GM23338 (cell line): Measurements from ENCODE around the gene DAZAP1. TPM values are rescaled to one million over a fixed set of nuclear protein-coding genes. Genes with fewer than 3 reads are reported as not detected.
A peak's percentile ranks its signal among the peaks of the same experiment; 100 is the strongest.

ENCODE experiments used
- ATAC-seq: fragments of 200-7000 bp; cut with Tn5 transposase; 3 replicates; pipeline ENCODE4 v1.9.1; 2020
- DNase-seq: peaks from one replicate; pipeline ENCODE4 v3.0.0-alpha.2; 2015; ENCODE audit warnings: low spot score
- H2AFZ ChIP-seq: fragments of 200-600 bp; sonication (generic); 2 replicates; pipeline ENCODE4 v1.8.0; 2016; ENCODE audit warnings: antibody characterized with exemption, mild to moderate bottlenecking, moderate library complexity
- H3F3A ChIP-seq: fragments of 200-600 bp; sonication (generic); replicated peaks from 2 replicates; pipeline ENCODE4 v1.8.0; 2017; ENCODE audit warnings: antibody characterized with exemption, mixed run types, low read depth
- H3K27ac ChIP-seq: fragments of 200-600 bp; sonication (generic); 2 replicates; pipeline ENCODE4 v1.6.1; 2016; ENCODE audit warnings: low read depth
- H3K27me3 ChIP-seq: fragments of 200-600 bp; sonication (generic); 2 replicates; pipeline ENCODE4 v1.8.0; 2016; ENCODE audit warnings: mild to moderate bottlenecking, mixed run types, moderate library complexity; ENCODE audit not compliant: insufficient read depth
- H3K36me3 ChIP-seq: fragments of 200-600 bp; sonication (generic); 2 replicates; pipeline ENCODE4 v1.8.0; 2016; ENCODE audit warnings: mild to moderate bottlenecking; ENCODE audit not compliant: insufficient read depth
- H3K4me1 ChIP-seq: fragments of 200-600 bp; sonication (generic); 2 replicates; pipeline ENCODE4 v1.8.0; 2016; ENCODE audit warnings: mild to moderate bottlenecking, moderate library complexity; ENCODE audit not compliant: insufficient read depth
- H3K4me2 ChIP-seq: fragments of 200-600 bp; sonication (generic); 2 replicates; pipeline ENCODE4 v1.7.1; 2017; ENCODE audit warnings: mixed run types
- H3K4me3 ChIP-seq: fragments of 200-600 bp; sonication (generic); 2 replicates; pipeline ENCODE4 v1.6.1; 2016; ENCODE audit warnings: mixed run types
- H3K79me2 ChIP-seq: fragments of 200-600 bp; sonication (generic); replicated peaks from 2 replicates; pipeline ENCODE4 v1.8.0; 2017; ENCODE audit warnings: mild to moderate bottlenecking; ENCODE audit not compliant: insufficient read depth
- H3K9me2 ChIP-seq: fragments of 200-600 bp; sonication (generic); 2 replicates; pipeline ENCODE4 v1.8.0; 2017; ENCODE audit not compliant: insufficient read depth
- H4K20me1 ChIP-seq: fragments of 200-600 bp; sonication (generic); replicated peaks from 2 replicates; pipeline ENCODE4 v1.8.0; 2017; ENCODE audit warnings: mild to moderate bottlenecking; ENCODE audit not compliant: insufficient read depth
- H3K27ac Mint-ChIP-seq: 2 replicates; pipeline ENCODE4 v1.8.0; 2020; ENCODE audit warnings: inconsistent platforms, mild to moderate bottlenecking, moderate library complexity, mixed read lengths
- H3K27me3 Mint-ChIP-seq: 3 replicates; pipeline ENCODE4 v1.8.0; 2022; ENCODE audit warnings: low read depth, mild to moderate bottlenecking, moderate library complexity, mixed read lengths, inconsistent platforms; ENCODE audit not compliant: insufficient read depth, poor library complexity
- H3K36me3 Mint-ChIP-seq: 3 replicates; pipeline ENCODE4 v1.8.0; 2021; ENCODE audit warnings: low read depth, mild to moderate bottlenecking, inconsistent platforms, moderate library complexity, mixed read lengths
- H3K4me1 Mint-ChIP-seq: 3 replicates; pipeline ENCODE4 v1.8.0; 2020; ENCODE audit warnings: mild to moderate bottlenecking, inconsistent platforms, mixed read lengths
- H3K4me3 Mint-ChIP-seq: 3 replicates; pipeline ENCODE4 v1.8.0; 2021; ENCODE audit warnings: moderate library complexity, mild to moderate bottlenecking, inconsistent platforms, mixed read lengths
- H3K9me3 Mint-ChIP-seq: 3 replicates; pipeline ENCODE4 v1.8.0; 2020; ENCODE audit warnings: moderate library complexity, mild to moderate bottlenecking, inconsistent platforms, mixed read lengths
- CREB1 ChIP-seq: fragments of 250-450 bp; sonication (Bioruptor Pico); IDR thresholded peaks from 2 replicates; pipeline ENCODE4 v1.5.0; 2020; ENCODE audit warnings: low read depth, mild to moderate bottlenecking, moderate library complexity
- CTCF ChIP-seq, 2 experiments: fragments of 200-600 bp in 1 of 2; sonication (generic) in 1 of 2; conservative IDR thresholded peaks; 2 replicates each; pipeline versions ENCODE4 v1.5.1 to v1.6.1; 2016 to 2017; ENCODE audit warnings: antibody characterized with exemption in 2 of 2, low read depth in 2 of 2, mild to moderate bottlenecking in 2 of 2, moderate library complexity in 1 of 2
- ETS1 ChIP-seq: IDR thresholded peaks from 2 replicates; pipeline ENCODE4 v1.6.1; 2016; ENCODE audit warnings: antibody characterized with exemption
- EZH2 ChIP-seq: fragments of 200-600 bp; sonication (generic); IDR thresholded peaks from one replicate; pipeline ENCODE4 v1.8.0; 2017; ENCODE audit warnings: antibody characterized with exemption, mild to moderate bottlenecking, low read depth; ENCODE audit not compliant: unreplicated experiment
- JUNB ChIP-seq: IDR thresholded peaks from one replicate; pipeline ENCODE4 v1.6.1; 2016; ENCODE audit warnings: antibody characterized with exemption; ENCODE audit not compliant: unreplicated experiment
- NANOG ChIP-seq: IDR thresholded peaks from 2 replicates; pipeline ENCODE4 v1.6.1; 2016; ENCODE audit warnings: antibody characterized with exemption, borderline replicate concordance
- REST ChIP-seq: IDR thresholded peaks from one replicate; pipeline ENCODE4 v1.6.1; 2018; ENCODE audit warnings: antibody characterized with exemption; ENCODE audit not compliant: unreplicated experiment
- STAT1 ChIP-seq: IDR thresholded peaks from one replicate; pipeline ENCODE4 v1.6.1; 2016; ENCODE audit warnings: antibody characterized with exemption; ENCODE audit not compliant: unreplicated experiment
- ZNF114 ChIP-seq: fragments of 250-450 bp; sonication (Bioruptor Pico); IDR thresholded peaks from 2 replicates; pipeline ENCODE4 v1.5.0; 2020; ENCODE audit warnings: mild to moderate bottlenecking, moderate library complexity
- ZNF331 ChIP-seq: fragments of 250-450 bp; sonication (Bioruptor Pico); IDR thresholded peaks from 2 replicates; pipeline ENCODE4 v1.5.0; 2020; ENCODE audit warnings: low read depth, mild to moderate bottlenecking, moderate library complexity
- polyA plus RNA-seq: library from polyadenylated mRNA; unstranded; fragments of >200 nt; fragmentation: Nextera tagmentation; extraction: Ambion mirVana; gene quantifications from 2 replicates; pipeline ENCODE4 v1.2.1, GENCODE V29; 2016
- total RNA-seq: library from RNA; depleted of rRNA; stranded (reverse); fragments of >200 nt; shearing (Covaris generic); gene quantifications from 2 replicates; pipeline ENCODE4 v1.2.3, GENCODE V29; 2014

The DAZAP1 gene
- total and polyA plus RNA-seq, 2 experiments from 2014 or later, result 44.1 to 194 TPM

- TF ChIP-seq CREB1 (CRISPR knock-in tag), result no peak
- TF ChIP-seq EZH2, result no peak
- TF ChIP-seq ETS1, result no peak
- no peak for TF ChIP-seq NANOG
- TF ChIP-seq STAT1, result no peak
- TF ChIP-seq CTCF (conservative IDR thresholded peaks at IDR 0.05; ENCODE audit: low read depth in 2 of 2), result no peak
- no peak for TF ChIP-seq ZNF114 (CRISPR knock-in tag)
Observed at GRCh38 chr19:1401889-1402217, 5.5 kb upstream of the DAZAP1 start (continued).

- Histone ChIP-seq H3K27ac (no peak overlapping the region), H3F3A (peaks cover 10% of the 10 kb centered on the region; the same call in 1 of the 2 replicates), H3K79me2 (no peaks in the 10 kb centered on the region), H3K36me3 (no peaks in the 10 kb centered on the region), H3K27me3 (peaks cover 6% of the 10 kb centered on the region; the same call in 1 of the 2 replicates), H3K4me2 (no peak overlapping the region), H3K4me3 (no peak overlapping the region), H3K9me2 (no peaks in the 10 kb centered on the region), H4K20me1 (no peaks in the 10 kb centered on the region; the same call in 1 of the 2 replicates), H2AFZ (no peak overlapping the region), H3K4me1 (no peaks in the 10 kb centered on the region; the same call in 1 of the 2 replicates)
- peaks cover 13% of the 10 kb centered on the region for H3K27me3 Mint-ChIP-seq
- H3K27ac Mint-ChIP-seq, result no peak overlapping the region
- peaks cover 10% of the 10 kb centered on the region for H3K4me1 Mint-ChIP-seq
- no peak for TF ChIP-seq EZH2
- no peak for TF ChIP-seq NANOG
- no peak for TF ChIP-seq CREB1 (CRISPR knock-in tag)
- TF ChIP-seq JUNB, result no peak
- TF ChIP-seq REST, result no peak
- TF ChIP-seq CTCF (conservative IDR thresholded peaks at IDR 0.05; ENCODE audit: low read depth in 2 of 2), result no peak
- TF ChIP-seq ZNF331 (CRISPR knock-in tag), result no peak
- no peak for TF ChIP-seq STAT1
- TF ChIP-seq ETS1, result no peak
- peak overlapping the region; percentile 55 for H3K4me3 Mint-ChIP-seq
- H3K9me3 Mint-ChIP-seq, result no peaks in the 10 kb centered on the region
- no peak for ATAC-seq
- DNase-seq, result no peak
- H3K36me3 Mint-ChIP-seq, result no peaks in the 10 kb centered on the region; the same call in 2 of the 3 replicates
Observed at GRCh38 chr19:1402411-1403070, 4.8 kb upstream of the DAZAP1 start.
